ENCODE results near the gene STRAP. TPM values are rescaled to one million over a fixed set of nuclear protein-coding genes. Genes with fewer than 3 reads are reported as not detected.

The STRAP gene
- total and polyA plus RNA-seq, 2 donors (not counting 3 experiments of a cell fraction or from before 2014, with no cell fraction given), result 76.9 to 138 TPM

GRCh38 chr12:15939111-15939510 is 56.9 kb downstream of the STRAP start:
- intact Hi-C loops (cut with micrococcal nuclease) (no loop called here), dilution Hi-C loops (cut with MboI; ENCODE audit: extremely low pct_ligation_motif_present, low sequenced_read_pairs) (no loop called here)
- Histone ChIP-seq H3K27me3 (ENCODE audit: control insufficient read depth in 2 of 2, insufficient read depth in 2 of 2, low read length in 2 of 2) (no peaks in the 10 kb centered on the region), H3K4me1 (ENCODE audit: control insufficient read depth, extremely low read depth, insufficient read depth, low read length) (no peaks in the 10 kb centered on the region), H3K9me1 (replicated peaks; ENCODE audit: control insufficient read depth, extremely low read depth, insufficient read depth, low read length) (no peaks in the 10 kb centered on the region), H3K79me2 (ENCODE audit: control insufficient read depth, insufficient read depth, low read length) (peaks cover 21% of the 10 kb centered on the region), H3K4me3 (replicated peaks in 1 of 3; ENCODE audit: insufficient read depth in 1 of 3, low read depth in 1 of 3, low read length in 3 of 3) (no peak overlapping the region), H3K9ac (replicated peaks; ENCODE audit: extremely low read depth, insufficient read depth, low read length) (no peak overlapping the region), H4K20me1 (replicated peaks; ENCODE audit: control insufficient read depth, extremely low read depth, insufficient read depth, low read length) (no peaks in the 10 kb centered on the region), H3K4me2 (ENCODE audit: insufficient read depth, low read length) (no peak overlapping the region), H2AFZ (ENCODE audit: low read depth, low read length) (no peak overlapping the region), H3K36me3 (ENCODE audit: control insufficient read depth in 2 of 2, extremely low read depth in 1 of 2, insufficient read depth in 2 of 2, low read length in 2 of 2) (no peaks in the 10 kb centered on the region), H3K9me3 (replicated peaks; ENCODE audit: control insufficient read depth, insufficient read depth, low read length) (no peaks in the 10 kb centered on the region), H3K27ac (ENCODE audit: insufficient read depth, low read depth, low read length) (no peak overlapping the region)
- CTCF ChIA-PET, result interaction anchor here (0.9 to 1.7 kb wide), 3 partner anchors 9 to 40 kb away, joined by 3 to 5 read pairs (median 3); partner anchors contain the start of gene DERA
- TF ChIP-seq, protein P1, sequence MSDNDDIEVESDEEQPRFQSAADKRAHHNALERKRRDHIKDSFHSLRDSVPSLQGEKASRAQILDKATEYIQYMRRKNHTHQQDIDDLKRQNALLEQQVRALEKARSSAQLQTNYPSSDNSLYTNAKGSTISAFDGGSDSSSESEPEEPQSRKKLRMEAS (IDR thresholded peaks at IDR 0.05; ENCODE audit: insufficient read depth, insufficient read length), result no peak
- TF ChIP-seq MYC (IDR thresholded peaks at IDR 0.05; ENCODE audit: low read depth, low read length) (no peak), EZH2 (IDR thresholded peaks at IDR 0.05; ENCODE audit: borderline replicate concordance, low read depth, low read length, severe bottlenecking) (no peak), POLR2AphosphoS5 (IDR thresholded peaks at IDR 0.05; ENCODE audit: insufficient read depth, low read depth, low read length) (no peak), POLR2A (IDR thresholded peaks at IDR 0.05; ENCODE audit: low read depth, low read length) (no peak), FOS (IDR thresholded peaks at IDR 0.05; ENCODE audit: borderline replicate concordance, insufficient read depth, low read length) (no peak), JUN (IDR thresholded peaks at IDR 0.05; ENCODE audit: borderline replicate concordance, insufficient read depth, insufficient read length, low read depth) (no peak), GATA2 (IDR thresholded peaks at IDR 0.05; ENCODE audit: insufficient read depth, insufficient read length, low read depth, low read length) (no peak)
- TF ChIP-seq, protein P2, sequence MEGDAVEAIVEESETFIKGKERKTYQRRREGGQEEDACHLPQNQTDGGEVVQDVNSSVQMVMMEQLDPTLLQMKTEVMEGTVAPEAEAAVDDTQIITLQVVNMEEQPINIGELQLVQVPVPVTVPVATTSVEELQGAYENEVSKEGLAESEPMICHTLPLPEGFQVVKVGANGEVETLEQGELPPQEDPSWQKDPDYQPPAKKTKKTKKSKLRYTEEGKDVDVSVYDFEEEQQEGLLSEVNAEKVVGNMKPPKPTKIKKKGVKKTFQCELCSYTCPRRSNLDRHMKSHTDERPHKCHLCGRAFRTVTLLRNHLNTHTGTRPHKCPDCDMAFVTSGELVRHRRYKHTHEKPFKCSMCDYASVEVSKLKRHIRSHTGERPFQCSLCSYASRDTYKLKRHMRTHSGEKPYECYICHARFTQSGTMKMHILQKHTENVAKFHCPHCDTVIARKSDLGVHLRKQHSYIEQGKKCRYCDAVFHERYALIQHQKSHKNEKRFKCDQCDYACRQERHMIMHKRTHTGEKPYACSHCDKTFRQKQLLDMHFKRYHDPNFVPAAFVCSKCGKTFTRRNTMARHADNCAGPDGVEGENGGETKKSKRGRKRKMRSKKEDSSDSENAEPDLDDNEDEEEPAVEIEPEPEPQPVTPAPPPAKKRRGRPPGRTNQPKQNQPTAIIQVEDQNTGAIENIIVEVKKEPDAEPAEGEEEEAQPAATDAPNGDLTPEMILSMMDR (IDR thresholded peaks at IDR 0.05; ENCODE audit: extremely low read depth in 1 of 2, insufficient read depth in 1 of 2, low read depth in 1 of 2, low read length in 2 of 2), result no peak
- POLR2A ChIA-PET, result no interaction called here
- BruUV-seq (replicated peaks), result no TSS peak
- DNase-seq (ENCODE audit: low read depth, low spot score), result no peak
- no peak for FAIRE-seq

Data from endothelial cell of umbilical vein (primary cell).